ENCODE data around the gene DYRK4.

DYRK4 gene

DNA sequence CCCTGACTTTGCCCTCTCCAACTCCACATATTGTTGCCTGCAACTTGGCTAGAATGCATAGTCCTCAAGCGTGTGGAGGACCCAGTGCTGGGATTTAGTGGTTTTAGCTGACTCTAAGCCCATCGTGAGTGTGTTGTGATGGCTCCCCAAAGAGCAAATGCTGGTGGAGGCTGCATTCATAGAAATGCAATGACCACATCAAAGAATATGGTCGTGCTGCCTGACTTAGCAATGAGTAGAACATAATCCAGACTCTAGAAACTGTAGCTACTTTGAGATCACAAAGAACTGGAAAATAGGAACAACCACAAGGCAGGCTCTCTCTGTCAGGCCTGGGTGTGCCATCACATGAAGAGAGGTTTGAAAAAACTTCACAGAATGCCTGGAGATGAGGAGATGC, 1.3 kb downstream of the DYRK4 start:
- no peak for DNase-seq (ENCODE audit: low read depth, low spot score)

DNA sequence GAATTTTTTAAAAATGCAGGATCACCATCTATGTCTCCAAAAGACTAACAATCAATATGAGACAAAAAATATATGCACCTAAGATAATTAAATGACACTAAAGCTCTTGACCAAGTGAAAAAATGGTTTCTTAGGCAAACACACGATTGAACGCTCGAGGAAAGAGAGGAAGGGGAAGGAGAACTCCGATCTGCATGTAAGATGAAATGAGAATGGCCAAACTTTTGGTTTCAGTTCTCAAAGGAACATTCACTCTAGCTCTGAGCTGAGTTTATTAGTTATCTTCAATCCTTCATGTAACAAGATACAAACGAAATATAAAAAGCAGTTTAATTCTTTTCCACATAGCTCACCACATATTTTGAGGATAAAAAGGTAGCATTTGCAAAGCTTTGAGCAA, 2.8 kb downstream of the DYRK4 start:
- DNase-seq (ENCODE audit: low read depth, low spot score), result no peak

DNA sequence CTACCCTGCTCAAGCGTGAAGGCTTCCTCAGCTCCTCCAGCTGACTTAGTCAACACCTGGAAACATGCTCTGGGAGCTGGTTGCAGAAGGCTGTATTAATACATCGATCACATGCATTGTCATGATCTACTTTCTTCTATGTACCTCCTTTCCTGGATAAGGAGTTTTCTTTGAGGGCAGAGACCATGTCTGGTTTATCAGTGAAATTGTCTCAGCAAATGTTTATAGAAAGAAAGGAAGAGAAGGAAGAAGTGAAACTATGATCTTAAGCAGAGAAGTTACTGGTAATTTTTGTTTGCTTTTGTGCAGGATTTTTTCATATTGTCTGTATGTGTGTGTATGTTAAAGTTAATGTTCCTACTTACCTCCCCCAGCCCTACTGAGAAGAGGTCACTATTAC, 4.5 kb downstream of the DYRK4 start:
- no peak for DNase-seq (ENCODE audit: low read depth, low spot score)

DNA sequence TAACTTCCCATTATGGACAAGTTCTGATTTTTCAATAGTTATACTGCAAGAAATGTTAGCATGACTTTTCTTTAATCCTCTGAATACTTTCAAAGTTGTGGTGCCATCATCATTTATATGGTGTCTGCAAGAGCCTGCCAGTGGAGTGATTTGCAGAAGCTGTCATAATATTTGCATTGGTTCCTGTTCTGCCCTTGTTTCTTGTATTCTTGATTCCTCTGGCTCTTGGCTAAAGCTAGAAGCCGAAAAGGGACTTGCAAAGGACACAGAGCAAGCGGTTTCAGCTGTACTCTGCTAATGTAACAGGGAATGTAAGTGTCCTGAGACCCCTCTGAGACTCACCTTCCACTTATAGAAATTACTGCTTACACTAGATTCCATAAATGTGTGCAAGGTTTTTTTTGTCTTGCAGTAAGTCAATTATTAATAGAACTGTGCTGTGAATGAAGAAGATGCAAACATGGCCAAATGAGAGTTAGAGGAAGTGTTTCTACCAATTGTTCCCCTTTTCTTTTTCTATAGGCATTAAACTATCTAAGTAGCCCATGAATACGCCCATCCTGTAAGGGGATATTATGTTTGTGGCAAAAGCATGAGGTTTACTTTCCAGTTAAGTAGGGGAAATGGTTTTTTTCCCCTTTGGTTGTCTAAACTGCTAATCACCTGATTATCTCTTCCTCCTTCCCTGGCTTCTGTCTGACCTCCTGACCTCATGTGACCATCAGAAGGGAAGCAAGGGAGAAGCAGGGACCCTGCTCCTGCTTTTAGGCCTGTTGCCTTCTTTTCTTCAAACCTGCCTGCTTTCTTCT, 5.3 kb downstream of the DYRK4 start:
- DNase-seq (ENCODE audit: low read depth, low spot score), result no peak

DNA sequence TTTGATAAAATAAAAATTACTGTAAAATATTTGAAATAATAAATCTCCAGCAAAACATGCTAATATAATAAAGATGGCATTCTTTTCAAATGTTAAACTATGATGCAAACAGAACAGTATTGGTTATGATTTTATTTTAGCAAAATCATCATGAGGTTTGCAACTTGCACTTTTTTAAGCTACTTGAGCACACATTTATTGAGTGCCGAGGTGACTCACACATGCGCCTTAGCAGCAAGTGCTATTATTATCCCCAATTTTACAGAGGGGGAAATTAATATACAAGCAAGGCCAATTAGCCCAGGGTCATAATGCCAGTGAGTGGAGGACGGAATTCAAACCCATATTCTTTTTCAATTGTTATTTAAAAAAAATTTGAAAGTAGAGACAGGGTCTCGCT, 7.3 kb downstream of the DYRK4 start:
- no peak for DNase-seq (ENCODE audit: low read depth, low spot score)

DNA sequence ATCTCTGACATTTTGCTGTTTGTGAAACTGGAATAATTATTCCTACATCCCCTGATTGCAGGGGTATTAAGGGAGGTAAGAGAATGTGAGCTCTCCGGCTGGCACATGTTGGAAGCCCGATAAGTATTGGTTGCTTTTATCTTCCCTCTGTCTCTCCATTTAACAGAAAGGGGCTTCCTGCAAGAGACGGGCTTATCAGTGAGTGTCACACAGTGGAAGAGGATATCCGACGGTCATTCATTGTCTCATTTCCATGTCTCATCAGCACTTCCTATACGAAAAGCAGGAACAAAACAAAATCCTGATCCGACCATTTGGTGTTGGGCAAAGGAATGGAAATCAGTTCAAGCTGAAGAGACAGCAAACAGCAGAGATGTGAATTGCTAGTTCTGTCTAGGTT, 10.7 kb downstream of the DYRK4 start:
- no peak for DNase-seq (ENCODE audit: low read depth, low spot score)

DNA sequence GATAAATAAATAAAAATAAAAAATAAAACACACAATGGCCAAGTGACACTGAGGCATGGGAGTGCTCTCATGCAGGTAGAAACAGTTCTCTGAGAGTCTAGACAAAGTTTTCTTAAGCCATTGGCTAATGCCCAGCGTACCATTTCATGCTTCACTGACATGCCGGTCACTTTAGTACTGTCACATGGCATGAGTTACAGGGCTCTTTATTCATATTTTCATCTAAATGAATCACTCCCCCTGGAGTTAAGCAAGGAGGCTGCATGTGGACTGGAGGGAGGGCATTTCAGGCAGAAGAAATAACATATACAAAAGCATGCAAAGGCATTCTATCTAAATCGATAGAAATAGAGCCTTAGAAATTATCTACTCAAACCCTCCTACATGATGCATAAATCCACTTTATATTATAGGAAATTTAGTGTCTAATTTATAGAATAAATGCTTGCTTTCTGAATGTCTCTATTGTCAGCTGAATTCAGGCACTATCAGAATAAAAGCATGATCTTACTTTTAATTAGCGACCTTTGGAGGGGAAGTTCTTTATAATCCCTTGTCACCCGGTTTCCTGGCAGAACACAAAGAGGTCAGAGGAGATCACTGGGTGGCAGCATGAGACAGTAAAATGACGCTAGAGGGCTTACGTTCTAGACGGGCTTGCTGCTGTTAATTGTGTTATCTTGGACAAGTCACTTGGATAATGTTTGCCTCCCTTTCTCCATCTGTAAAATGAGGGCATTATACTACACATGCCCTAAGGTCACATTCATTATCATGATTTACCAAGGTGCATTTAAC, 17.5 kb downstream of the DYRK4 start:
- no peak for DNase-seq (ENCODE audit: low read depth, low spot score)

DNA sequence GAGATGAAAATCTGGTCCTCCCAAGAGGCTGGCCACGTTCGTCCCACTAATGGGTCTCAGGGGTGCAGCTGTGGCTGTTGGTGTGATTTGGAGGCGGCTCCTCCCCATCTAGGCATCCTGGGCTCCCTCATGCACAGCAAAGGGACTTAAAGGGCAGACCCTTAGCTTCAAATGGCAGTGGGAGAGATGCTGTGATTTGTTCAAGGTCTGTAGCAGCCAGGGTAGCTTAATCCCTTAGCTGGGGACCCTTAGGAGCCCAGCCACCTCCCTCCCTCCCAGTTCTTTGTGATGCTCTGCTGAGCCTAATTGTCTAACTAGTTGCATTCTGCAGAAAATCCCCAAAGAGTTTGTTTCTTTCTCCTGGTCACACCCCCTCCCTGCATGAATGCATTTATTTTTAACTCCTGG, 18.3 kb downstream of the DYRK4 start:
- no peak for DNase-seq (ENCODE audit: low read depth, low spot score)

DNA sequence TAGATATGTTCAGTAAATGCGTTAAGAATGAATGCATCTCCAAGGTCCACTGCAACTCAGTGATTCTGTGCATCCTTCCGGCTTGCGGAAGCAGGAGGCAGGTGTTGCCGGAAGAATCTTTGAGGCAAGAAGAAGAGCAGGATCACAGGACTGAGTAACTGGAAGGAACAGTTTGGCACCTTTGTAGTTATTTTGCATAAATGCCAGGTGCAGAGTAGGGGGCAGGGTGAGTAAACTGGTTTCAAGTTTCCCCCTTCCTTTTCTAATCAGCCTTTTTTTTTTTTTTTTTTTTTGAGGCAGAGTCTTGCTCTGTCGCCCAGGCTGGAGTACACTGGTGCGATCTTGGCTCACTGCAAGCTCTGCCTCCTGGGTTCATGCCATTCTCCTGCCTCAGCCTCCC, 22.3 kb downstream of the DYRK4 start:
- DNase-seq (ENCODE audit: low read depth, low spot score), result no peak

DNA sequence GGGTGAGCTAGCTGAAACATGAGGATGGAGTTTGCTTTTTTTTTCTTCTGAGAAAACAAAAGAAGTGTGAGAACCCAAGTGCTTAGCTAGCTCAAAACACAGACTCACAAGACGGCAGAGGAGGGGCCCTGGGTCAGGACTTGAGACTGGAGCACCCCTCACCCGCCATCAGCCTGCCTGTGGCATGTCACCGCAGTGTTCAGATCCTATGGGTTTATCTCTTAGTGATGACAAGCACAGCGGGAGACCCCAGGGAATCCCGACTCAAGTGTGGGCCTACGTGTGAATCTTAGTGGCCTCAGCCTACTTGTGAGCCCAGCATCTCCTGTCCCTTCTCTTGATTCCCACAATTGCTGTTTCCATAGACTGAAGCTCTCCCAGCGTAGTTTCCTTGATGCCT, 22.9 kb downstream of the DYRK4 start:
- no peak for DNase-seq (ENCODE audit: low read depth, low spot score)

DNA sequence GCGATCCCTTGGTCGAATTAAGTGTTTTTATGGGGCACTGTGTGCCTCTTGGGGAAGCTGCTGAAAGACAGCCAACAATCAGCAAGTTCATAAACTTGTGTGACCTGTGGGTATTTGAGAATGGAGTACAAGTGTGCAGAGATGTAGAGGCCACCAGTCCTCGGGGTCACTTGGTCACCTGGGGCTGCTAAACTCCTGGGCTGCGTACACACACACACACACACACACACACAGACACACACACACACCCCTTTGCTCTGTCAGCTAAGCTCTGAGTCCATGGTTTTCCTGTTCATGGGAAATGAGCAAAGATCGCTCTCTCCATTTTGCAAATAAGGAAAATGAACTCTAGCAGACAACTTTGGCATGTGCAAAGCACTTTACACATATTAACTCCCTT, 24.5 kb downstream of the DYRK4 start:
- no peak for DNase-seq (ENCODE audit: low read depth, low spot score)

DNA sequence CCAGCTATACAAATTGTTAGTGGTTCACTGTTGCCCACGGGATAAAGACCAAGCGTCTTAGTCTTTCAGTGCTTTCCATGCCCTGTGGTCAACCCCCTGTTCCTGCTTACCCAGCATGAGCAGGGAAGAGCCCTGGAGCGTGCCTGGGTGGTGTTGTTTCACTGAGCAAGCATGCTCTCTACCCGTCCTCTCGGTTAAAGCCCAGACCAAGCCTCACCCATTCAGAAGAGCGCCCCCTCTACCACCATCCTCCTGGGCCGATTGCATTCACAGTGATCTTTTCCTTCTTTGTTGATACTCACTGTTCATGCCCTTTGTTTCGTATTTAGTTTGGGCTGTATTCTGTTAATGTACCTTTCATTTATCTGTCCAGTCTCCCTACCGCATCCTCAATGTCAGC, 25.1 kb downstream of the DYRK4 start:
- DNase-seq (ENCODE audit: low read depth, low spot score), result no peak

DNA sequence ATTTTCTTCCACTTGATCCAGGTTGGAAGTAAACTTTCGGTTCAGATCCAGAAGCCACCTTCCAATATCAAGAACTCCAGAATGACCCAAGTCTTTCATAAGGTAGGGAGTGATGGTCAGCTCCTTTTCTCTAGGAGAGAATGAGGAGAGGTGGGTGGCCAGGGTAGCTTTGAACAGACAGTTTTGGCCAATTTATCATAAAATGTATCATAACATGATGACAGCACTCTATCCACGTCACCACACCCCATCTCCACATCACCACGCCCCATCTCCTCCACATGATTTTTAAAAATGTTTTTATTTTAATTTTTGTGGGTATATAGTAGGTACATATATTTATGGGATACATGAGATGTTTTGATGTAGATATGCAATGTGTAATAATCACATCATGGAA, 26.9 kb downstream of the DYRK4 start:
- no peak for DNase-seq (ENCODE audit: low read depth, low spot score)

DNA sequence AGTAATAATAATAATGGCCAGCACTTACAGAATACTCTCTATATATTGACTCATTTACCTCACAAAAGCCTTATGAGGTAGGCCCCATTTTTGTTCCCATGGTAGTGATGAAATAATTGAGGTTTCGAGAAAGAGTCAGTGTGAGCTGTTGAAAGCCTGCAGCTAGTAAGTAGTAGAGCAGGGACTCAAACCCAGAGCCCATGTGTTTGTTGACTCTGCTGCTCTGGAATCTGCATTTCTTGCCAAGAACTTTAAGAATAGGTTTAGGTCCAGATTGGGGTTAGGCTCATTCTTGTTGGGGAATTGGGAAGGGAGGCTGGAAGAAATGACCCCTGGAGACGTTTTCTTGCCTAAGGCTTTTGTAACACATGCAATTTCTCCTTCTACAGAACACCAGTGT, 27.9 kb downstream of the DYRK4 start:
- no peak for DNase-seq (ENCODE audit: low read depth, low spot score)

DNA sequence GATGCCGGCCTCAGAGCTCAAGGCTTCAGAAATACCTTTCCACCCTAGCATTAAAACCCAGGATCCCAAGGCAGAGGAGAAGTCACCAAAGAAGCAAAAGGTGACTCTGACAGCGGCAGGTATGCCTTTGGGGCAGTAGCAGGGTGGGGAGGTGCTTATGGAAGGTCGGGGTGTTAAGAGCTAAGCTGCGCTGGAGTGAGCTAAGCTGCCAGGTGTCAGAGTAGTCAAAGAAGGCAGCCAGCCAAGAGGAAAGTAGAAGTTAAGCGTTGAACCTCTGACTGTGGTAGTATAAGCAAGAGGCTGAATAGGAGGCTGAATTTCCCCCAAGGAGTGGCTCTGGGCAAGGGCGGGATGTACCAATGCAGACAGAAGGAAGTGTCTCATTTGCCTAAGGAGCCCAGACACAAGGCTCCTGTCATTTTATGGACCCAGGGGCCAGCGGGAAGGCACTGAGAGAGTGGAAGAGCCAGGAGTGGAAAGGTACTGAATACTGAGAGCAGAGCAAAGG, 29.2 kb downstream of the DYRK4 start:
- DNase-seq (ENCODE audit: low read depth, low spot score), result no peak

DNA sequence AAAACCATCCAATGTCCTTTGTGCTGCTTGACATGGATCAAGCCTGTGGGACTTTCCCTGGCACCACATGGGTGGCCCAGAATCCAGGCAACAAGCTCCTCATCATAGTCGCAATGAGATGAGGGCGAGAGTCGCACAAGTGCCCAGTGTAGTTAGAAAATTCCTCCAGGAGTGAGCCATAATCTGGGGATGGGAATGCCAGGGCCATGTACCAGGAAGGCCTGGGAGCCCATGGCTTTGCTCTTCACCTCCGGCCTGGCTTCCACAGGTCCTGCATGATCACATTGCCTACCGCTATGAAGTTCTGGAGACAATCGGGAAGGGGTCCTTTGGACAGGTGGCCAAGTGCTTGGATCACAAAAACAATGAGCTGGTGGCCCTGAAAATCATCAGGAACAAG, 33.9 kb downstream of the DYRK4 start:
- DNase-seq (ENCODE audit: low read depth, low spot score), result no peak

DNA sequence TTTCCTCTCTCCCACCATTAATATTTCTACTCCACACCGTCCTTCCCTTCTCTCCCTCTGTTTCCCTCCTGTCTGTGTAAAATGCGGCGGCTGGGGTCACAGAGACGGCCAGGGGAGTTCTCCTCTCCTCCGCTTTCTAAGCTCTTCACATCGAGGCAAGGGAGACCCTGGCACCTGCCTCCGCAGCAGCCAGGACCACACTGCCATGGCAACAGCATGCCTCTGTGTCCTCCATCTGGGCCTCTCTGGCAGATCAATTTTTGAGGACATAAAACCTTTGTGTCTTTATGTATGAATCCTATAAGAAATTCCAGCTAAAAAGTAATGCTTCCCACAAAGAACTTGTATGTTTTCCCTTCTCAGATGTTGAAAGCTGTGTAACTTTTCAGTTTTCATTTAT, 41.4 kb downstream of the DYRK4 start:
- no peak for DNase-seq (ENCODE audit: low read depth, low spot score)

DNA sequence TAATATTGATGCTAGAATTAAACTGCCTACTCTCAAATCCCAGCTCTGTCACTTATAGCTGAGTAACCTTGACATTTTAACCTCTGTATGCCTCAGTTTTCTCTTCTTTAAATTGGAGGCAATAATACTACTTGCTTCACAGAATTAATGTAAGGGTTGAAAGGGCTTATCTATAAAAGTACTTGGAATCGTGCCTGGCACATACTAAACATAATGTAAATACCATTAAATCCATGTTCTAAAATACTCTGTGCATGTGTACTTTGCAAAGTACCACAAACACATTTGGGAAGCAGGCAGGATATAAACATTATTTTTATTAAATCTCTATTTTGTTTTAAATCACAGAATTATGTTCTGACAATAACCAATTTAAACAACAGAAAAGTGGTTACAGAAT, 41.9 kb downstream of the DYRK4 start:
- no peak for DNase-seq (ENCODE audit: low read depth, low spot score)

DNA sequence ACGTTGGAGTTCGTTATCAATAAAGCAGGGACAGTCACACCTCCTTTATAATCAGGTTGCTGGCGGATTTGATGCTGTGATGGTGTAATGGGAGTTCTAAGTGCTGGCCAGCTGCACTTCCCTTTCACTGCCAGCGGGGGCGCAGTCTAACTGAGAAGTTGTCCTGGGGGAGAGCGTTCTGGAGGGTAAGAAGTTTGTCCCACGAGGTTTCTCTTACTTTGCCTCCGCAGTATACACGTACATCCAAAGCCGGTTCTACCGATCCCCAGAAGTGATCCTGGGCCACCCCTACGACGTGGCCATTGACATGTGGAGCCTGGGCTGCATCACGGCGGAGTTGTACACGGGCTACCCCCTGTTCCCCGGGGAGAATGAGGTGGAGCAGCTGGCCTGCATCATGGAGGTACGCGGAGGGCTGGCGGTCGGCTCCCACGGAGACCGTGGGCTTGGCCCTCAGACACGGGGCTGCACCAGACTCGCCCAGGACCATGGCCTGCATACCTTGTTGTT, 42.7 kb downstream of the DYRK4 start:
- peak; percentile 70 for DNase-seq (ENCODE audit: low read depth, low spot score)

DNA sequence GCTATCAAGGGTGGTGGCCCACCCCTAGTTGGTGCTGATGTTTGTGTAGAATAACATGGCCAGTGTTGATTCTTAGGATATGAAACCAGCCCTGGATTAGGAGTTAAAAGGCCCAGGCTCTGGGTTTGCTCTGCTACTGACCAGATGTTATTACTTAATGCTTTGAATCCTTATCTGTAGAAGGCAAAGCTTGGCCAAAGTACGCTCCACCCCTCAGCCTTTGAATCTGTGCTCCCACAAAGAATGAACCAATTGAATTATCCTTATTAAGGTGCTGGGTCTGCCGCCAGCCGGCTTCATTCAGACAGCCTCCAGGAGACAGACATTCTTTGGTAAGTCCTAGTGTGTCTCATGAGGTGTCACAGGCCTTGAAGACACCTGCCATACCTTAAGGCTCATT, 45.0 kb downstream of the DYRK4 start:
- no peak for DNase-seq (ENCODE audit: low read depth, low spot score)

DNA sequence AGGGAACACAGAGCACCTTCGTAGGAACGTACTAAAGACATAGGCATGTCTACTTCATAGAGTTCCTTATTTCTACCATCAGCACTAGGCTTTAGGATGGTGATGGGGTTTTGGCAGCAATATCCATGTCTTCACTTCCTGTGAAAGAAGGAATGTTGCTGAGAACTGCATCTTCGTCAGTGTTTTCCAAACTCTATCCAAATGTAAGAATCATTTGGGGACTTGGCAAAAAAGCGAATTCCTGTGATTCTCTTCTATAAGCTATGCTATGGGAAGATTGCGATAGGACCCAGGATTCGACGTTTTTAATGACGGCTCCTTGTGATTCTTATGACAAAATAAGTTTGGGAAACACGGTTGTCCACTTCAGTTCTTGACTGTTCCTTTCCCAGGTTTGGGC, 47.1 kb downstream of the DYRK4 start:
- DNase-seq (ENCODE audit: low read depth, low spot score), result no peak

DNA sequence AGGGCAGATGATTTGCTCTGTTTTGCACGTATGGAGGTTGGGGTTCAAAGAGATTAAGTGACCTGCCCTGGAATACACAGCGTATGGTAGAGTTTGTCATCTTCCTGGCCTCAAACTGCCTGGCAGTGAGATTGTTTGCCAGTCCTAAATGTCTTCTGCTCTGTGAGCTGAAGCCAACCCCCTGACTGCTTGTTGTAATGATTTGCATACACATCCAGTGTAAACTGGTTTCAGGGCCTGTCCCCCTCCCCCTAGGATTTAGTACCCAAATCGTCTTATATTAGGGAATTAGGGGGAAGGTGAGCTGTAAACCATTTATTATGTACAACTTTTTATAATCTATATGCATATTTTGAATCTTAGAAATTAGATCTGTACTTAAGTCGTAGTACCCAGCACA, 48.5 kb downstream of the DYRK4 start:
- no peak for DNase-seq (ENCODE audit: low read depth, low spot score)

DNA sequence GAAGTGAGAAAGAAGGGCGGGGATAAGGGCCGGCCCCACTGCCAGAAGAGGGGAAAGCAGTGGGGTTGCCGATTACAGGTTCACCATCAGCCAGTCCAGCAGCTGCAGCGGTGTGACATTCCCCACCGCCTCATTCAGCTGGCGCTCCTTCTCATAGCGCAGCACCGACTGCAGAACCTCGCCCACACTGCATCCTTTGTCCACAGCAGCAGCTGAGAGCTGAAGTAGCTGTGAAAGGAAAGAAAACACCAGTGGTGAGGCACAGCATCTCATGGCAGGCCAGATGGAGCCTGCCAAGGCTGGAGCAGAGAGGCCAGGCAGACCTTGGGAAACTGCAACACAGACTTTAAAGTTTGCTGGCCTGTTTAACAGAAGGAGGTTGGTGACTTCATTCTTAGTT, 53.7 kb downstream of the DYRK4 start:
- DNase-seq (ENCODE audit: low read depth, low spot score), result no peak
